HUES48 (cell line): ENCODE data around the gene AIFM1.

Experiments used
- H3K27ac ChIP-seq: one replicate; pipeline ENCODE4 v1.7.0; 2013; ENCODE audit warnings: low read depth, low read length, inconsistent platforms
- H3K27me3 ChIP-seq: 2 replicates; pipeline ENCODE4 v1.6.1; 2013; ENCODE audit warnings: mild to moderate bottlenecking, low read length; ENCODE audit not compliant: control insufficient read depth, insufficient read depth
- H3K36me3 ChIP-seq: 2 replicates; pipeline ENCODE4 v1.6.1; 2013; ENCODE audit warnings: low read length; ENCODE audit not compliant: control insufficient read depth, insufficient read depth
- H3K4me1 ChIP-seq: 2 replicates; pipeline ENCODE4 v1.6.1; 2013; ENCODE audit warnings: mild to moderate bottlenecking, low read length; ENCODE audit not compliant: control insufficient read depth, insufficient read depth
- H3K4me3 ChIP-seq: 2 replicates; pipeline ENCODE4 v1.5.1; 2013; ENCODE audit warnings: mild to moderate bottlenecking, low read depth, low read length
- H3K9ac ChIP-seq: 2 replicates; pipeline ENCODE4 v1.6.1; 2013; ENCODE audit warnings: mild to moderate bottlenecking, low read depth, low read length, moderate library complexity
- H3K9me3 ChIP-seq: 2 replicates; pipeline ENCODE4 v1.6.1; 2013; ENCODE audit warnings: low read length; ENCODE audit not compliant: control insufficient read depth, insufficient read depth

AIFM1 gene

DNA sequence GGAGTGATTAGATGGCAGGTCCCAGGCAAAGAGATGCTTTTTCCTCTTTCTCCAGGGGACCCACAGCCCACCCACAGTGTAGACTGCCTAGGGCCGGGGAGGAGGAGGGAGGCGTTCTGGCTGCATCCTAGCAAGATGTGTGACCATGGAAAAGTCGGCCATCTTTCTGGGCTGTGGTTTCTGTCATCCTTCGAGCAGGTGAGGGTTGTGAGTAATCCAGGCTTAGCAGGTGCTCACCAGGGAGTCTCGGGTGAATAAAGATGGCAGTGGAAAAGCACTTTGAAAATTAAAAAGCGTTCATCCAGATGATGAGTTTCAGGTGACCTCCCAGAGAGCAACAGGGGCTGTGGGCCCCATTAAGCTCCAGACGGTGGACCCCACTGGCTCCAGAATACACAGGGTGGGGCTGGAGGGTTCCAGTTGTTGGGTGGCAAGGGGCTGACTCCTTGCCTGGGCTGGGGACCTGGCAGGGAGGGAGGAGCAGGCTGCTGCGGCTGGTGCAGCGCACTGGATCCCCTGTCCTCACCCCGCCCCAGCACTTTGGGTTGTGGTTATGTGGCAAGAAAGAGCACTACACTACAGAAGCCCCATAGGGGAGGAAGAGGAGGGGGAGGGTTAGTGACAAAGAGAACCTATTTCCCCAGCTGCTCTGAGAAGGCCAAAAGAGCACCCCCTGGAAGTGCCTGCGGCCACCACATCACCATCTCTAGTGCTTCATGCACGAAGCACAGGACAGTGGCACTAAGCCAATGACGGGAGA lies 79.0 kb downstream of the AIFM1 start:
- Histone ChIP-seq H3K4me3 (no peak overlapping the region), H3K9ac (no peak overlapping the region), H3K27me3 (peaks cover 2% of the 10 kb centered on the region; the same call in 1 of the 2 replicates), H3K36me3 (no peaks in the 10 kb centered on the region), H3K9me3 (no peaks in the 10 kb centered on the region), H3K4me1 (peaks cover 43% of the 10 kb centered on the region), H3K27ac (no peak overlapping the region)

DNA sequence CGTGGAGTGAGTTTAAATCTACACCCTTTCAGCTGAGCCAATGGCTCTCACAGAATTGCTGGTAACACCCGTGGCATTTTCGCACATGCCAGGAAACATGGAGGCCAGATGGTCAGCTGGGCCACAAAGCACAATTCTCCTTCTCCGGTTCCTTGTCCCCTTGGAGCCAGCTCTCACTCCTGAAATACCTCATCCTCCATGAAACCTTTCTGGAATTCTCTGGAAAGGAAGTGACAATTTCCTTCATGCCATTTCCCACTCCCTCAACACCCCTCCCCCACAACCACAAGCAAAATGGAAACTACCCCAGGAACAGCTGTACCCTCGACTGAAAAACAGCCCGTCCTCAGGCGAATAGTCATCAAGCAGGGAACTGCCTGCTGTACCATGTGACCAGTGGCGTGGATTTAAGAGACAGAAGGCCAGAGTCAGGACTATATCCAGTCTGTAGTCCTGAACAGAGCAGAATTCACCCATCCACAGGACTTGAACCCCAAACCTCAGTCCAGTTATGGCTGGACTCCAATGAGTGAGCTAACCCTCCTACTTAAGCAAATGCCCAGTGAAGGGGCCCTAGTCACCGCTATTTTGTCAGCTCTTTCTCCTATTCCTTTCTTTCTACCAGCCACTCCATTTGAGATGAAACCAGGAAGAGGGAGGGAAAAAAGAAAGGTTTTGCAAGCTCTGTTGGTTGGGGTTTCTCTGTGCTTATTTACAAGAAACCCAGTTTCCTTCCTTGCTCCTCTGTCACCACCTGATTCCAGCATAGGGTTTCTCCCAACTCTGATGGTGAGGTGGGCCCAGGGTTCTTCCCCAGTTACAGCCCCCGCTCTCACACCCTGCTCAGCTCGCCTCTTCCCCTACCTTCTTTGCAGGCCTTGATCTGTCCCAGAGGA lies 79.8 kb downstream of the AIFM1 start:
- Histone ChIP-seq H3K9ac (no peak overlapping the region), H3K36me3 (no peaks in the 10 kb centered on the region), H3K9me3 (no peaks in the 10 kb centered on the region), H3K4me3 (no peak overlapping the region), H3K4me1 (peaks cover 43% of the 10 kb centered on the region), H3K27me3 (peaks cover 6% of the 10 kb centered on the region; the same call in 1 of the 2 replicates), H3K27ac (no peak overlapping the region)

GRCh38 chrX:130084631-130085237 lies 80.9 kb downstream of the AIFM1 start:
- Histone ChIP-seq H3K27me3 (peaks cover 6% of the 10 kb centered on the region; the same call in 1 of the 2 replicates), H3K4me3 (no peak overlapping the region), H3K4me1 (peaks cover 43% of the 10 kb centered on the region), H3K27ac (no peak overlapping the region), H3K9me3 (no peaks in the 10 kb centered on the region), H3K36me3 (no peaks in the 10 kb centered on the region), H3K9ac (no peak overlapping the region)

DNA sequence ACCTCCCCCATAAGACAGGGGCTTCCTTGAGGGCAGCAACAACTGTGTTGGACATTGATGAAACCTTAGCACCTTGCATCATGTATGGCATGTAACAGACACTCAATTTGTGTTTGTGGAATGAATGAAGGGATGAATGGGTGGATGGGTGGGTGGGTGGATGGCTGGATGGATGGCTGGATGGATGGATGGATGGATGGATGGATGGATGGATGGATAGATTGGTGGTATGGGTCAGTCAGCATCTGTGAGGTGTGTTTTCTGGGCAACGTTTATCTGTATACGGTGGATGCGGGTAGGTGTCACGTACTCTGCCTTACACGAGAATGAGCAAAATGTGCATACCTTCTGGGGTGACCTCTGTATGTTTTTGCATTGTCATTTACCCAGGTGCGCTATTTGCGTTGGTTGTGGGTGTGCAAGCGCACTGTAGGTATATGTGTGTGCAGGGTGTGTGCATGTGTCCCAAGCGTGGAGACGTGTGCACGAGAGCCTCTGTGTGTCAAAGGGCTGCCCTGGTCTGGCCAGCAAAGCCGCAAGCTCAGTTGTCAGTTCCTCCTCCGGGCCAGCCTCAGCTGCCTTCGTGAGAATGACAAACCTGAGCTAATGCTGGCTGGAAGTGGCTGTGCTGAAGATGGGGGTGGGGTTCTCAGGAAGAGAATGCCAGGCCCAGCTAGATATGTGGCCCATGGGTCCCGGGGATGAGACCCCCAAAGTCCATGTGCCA lies 81.8 kb downstream of the AIFM1 start:
- Histone ChIP-seq H3K27me3 (peaks cover 9% of the 10 kb centered on the region), H3K4me1 (peaks cover 43% of the 10 kb centered on the region), H3K36me3 (no peaks in the 10 kb centered on the region), H3K9ac (no peak overlapping the region), H3K27ac (no peak overlapping the region), H3K4me3 (no peak overlapping the region), H3K9me3 (no peaks in the 10 kb centered on the region)

- no peak overlapping the region for H3K4me3 ChIP-seq
- H3K36me3 ChIP-seq: no peaks in the 10 kb centered on the region
- H3K9ac ChIP-seq: no peak overlapping the region
- peaks cover 43% of the 10 kb centered on the region for H3K4me1 ChIP-seq
- H3K27me3 ChIP-seq: peaks cover 9% of the 10 kb centered on the region
- no peaks in the 10 kb centered on the region for H3K9me3 ChIP-seq
- H3K27ac ChIP-seq: no peak overlapping the region
These were observed 82.5 kb downstream of the AIFM1 start for GRCh38 chrX:130083107-130083490.

- peaks cover 43% of the 10 kb centered on the region for H3K4me1 ChIP-seq
- H3K27ac ChIP-seq: no peak overlapping the region
- no peak overlapping the region for H3K9ac ChIP-seq
- H3K36me3 ChIP-seq: no peaks in the 10 kb centered on the region
- peaks cover 9% of the 10 kb centered on the region for H3K27me3 ChIP-seq
- no peaks in the 10 kb centered on the region for H3K9me3 ChIP-seq
- no peak overlapping the region for H3K4me3 ChIP-seq
These were observed 83.2 kb downstream of the AIFM1 start for GRCh38 chrX:130082244-130083106.

DNA sequence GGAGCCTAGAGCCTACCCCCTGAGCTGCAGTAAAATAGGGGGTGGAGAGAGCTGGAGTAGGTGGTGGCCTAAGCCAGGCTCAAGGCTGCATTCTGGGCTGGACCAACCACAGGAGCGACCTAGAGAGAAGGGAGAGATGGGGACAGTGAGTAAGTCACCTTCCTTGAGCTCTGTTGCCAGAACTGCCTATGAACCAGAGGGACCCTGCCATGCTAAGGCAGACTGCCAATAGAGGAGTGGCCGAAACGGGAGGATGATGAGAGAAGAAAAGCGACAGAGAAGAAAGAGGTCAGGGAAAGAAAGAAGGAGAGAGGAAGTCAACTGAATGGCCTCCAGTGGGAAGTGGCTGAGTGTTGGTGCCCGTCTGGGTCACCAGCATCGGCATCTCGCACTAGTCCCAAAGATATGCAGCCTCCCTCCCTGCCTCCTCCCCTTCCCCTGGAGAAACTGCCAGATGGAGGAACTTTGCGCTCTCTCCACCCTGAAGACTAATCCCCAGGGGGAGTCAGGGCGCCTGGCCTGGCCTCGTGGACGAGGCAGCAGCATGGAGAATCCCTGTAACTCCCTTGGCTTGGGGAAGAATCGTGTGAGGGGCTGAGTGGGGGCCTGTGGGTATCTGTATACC lies 84.1 kb downstream of the AIFM1 start:
- no peak overlapping the region for H3K4me3 ChIP-seq
- no peak overlapping the region for H3K9ac ChIP-seq
- peaks cover 9% of the 10 kb centered on the region for H3K27me3 ChIP-seq
- H3K4me1 ChIP-seq: peaks cover 41% of the 10 kb centered on the region
- H3K9me3 ChIP-seq: no peaks in the 10 kb centered on the region
- H3K27ac ChIP-seq: no peak overlapping the region
- no peaks in the 10 kb centered on the region for H3K36me3 ChIP-seq

- Histone ChIP-seq H3K9me3 (no peaks in the 10 kb centered on the region), H3K27me3 (peaks cover 9% of the 10 kb centered on the region), H3K36me3 (no peaks in the 10 kb centered on the region), H3K9ac (no peak overlapping the region), H3K4me1 (peaks cover 35% of the 10 kb centered on the region), H3K27ac (no peak overlapping the region), H3K4me3 (no peak overlapping the region)
These were observed 84.8 kb downstream of the AIFM1 start for GRCh38 chrX:130080791-130081367.

GRCh38 chrX:130079824-130080406 lies 85.7 kb downstream of the AIFM1 start:
- Histone ChIP-seq H3K27me3 (peaks cover 9% of the 10 kb centered on the region), H3K27ac (no peak overlapping the region)

More at GRCh38 chrX:130079824-130080406, 85.7 kb downstream of the AIFM1 start:
- no peaks in the 10 kb centered on the region for H3K9me3 ChIP-seq
- H3K4me3 ChIP-seq: no peak overlapping the region
- peaks cover 26% of the 10 kb centered on the region for H3K4me1 ChIP-seq
- H3K9ac ChIP-seq: no peak overlapping the region
- no peaks in the 10 kb centered on the region for H3K36me3 ChIP-seq
